Ammon's horn (tissue), 1 donor: ENCODE results near the gene RTL3.

Source experiments
- DNase-seq: peaks from one replicate; pipeline ENCODE4 v3.0.0-alpha.2; 2016; ENCODE audit warnings: low spot score

The RTL3 gene

GRCh38 chrX:78619834-78620233 is 39.3 kb downstream of the RTL3 start:
- DNase-seq, result no peak

- no peak for DNase-seq
Observed at GRCh38 chrX:78618987-78619386, 40.1 kb downstream of the RTL3 start.

GRCh38 chrX:78614264-78614663 is 44.9 kb downstream of the RTL3 start:
- no peak for DNase-seq
